ENCODE measurements around the gene GNG5. TPM values are rescaled to one million over a fixed set of nuclear protein-coding genes. Genes with fewer than 3 reads are reported as not detected.

Gene GNG5
- total and polyA plus RNA-seq, 2 donors (not counting 3 experiments of a cell fraction or from before 2014, with no cell fraction given), result 145 to 175 TPM

GRCh38 chr1:84497631-84498275, 8.6 kb downstream of the GNG5 start:
- Histone ChIP-seq H3K36me3 (ENCODE audit: control insufficient read depth in 2 of 2, extremely low read depth in 1 of 2, insufficient read depth in 2 of 2, low read length in 2 of 2) (peaks cover 1 to 22% of the 10 kb centered on the region in 2 experiments), H3K9ac (replicated peaks; ENCODE audit: extremely low read depth, insufficient read depth, low read length) (no peak overlapping the region), H3K27ac (ENCODE audit: insufficient read depth, low read depth, low read length) (no peak overlapping the region), H4K20me1 (replicated peaks; ENCODE audit: control insufficient read depth, extremely low read depth, insufficient read depth, low read length) (peaks cover 3% of the 10 kb centered on the region), H3K9me3 (replicated peaks; ENCODE audit: control insufficient read depth, insufficient read depth, low read length) (no peaks in the 10 kb centered on the region), H3K4me3 (replicated peaks in 1 of 3; ENCODE audit: insufficient read depth in 1 of 3, low read depth in 1 of 3, low read length in 3 of 3) (no peak overlapping the region), H3K79me2 (ENCODE audit: control insufficient read depth, insufficient read depth, low read length) (peaks cover 36% of the 10 kb centered on the region), H3K4me1 (ENCODE audit: control insufficient read depth, extremely low read depth, insufficient read depth, low read length) (peaks cover under 1% of the 10 kb centered on the region), H3K9me1 (replicated peaks; ENCODE audit: control insufficient read depth, extremely low read depth, insufficient read depth, low read length) (no peaks in the 10 kb centered on the region), H3K4me2 (ENCODE audit: insufficient read depth, low read length) (no peak overlapping the region), H3K27me3 (ENCODE audit: control insufficient read depth in 2 of 2, insufficient read depth in 2 of 2, low read length in 2 of 2) (no peaks in the 10 kb centered on the region), H2AFZ (ENCODE audit: low read depth, low read length) (no peak overlapping the region)
- TSS peak; percentile 6 for BruUV-seq (replicated peaks)
- FAIRE-seq (no peak), DNase-seq (ENCODE audit: low read depth, low spot score) (no peak)
- dilution Hi-C loops (cut with MboI; ENCODE audit: extremely low pct_ligation_motif_present, low sequenced_read_pairs), result no loop called here
- ChIA-PET POLR2A (no interaction called here), CTCF (interaction anchor here (1.5 to 1.6 kb wide), 2 partner anchors 18 to 255 kb away, joined by 3 read pairs; no protein-coding TSS in a partner anchor)
- TF ChIP-seq MAX (IDR thresholded peaks at IDR 0.05; ENCODE audit: insufficient read depth, insufficient read length), result no peak
- no peak for TF ChIP-seq EZH2 (IDR thresholded peaks at IDR 0.05; ENCODE audit: borderline replicate concordance, low read depth, low read length, severe bottlenecking)
- TF ChIP-seq GATA2 (IDR thresholded peaks at IDR 0.05; ENCODE audit: insufficient read depth, insufficient read length, low read depth, low read length), result no peak
- TF ChIP-seq POLR2AphosphoS5 (IDR thresholded peaks at IDR 0.05; ENCODE audit: insufficient read depth, low read depth, low read length), result no peak
- TF ChIP-seq MYC (IDR thresholded peaks at IDR 0.05; ENCODE audit: low read depth, low read length), result no peak
- no peak for TF ChIP-seq FOS (IDR thresholded peaks at IDR 0.05; ENCODE audit: borderline replicate concordance, insufficient read depth, low read length)
- no peak for TF ChIP-seq CTCF (IDR thresholded peaks at IDR 0.05; ENCODE audit: extremely low read depth in 1 of 2, insufficient read depth in 1 of 2, low read depth in 1 of 2, low read length in 2 of 2)
- TF ChIP-seq JUN (IDR thresholded peaks at IDR 0.05; ENCODE audit: borderline replicate concordance, insufficient read depth, insufficient read length, low read depth), result no peak
- no peak for TF ChIP-seq POLR2A (IDR thresholded peaks at IDR 0.05; ENCODE audit: low read depth, low read length)
- intact Hi-C loops (cut with micrococcal nuclease), result no loop called here
